HG02943 (cell line): ENCODE measurements around the gene LIPH.
A peak's percentile ranks its signal among the peaks of the same experiment; 100 is the strongest.
"Not testable (repeated sequence)": the region's sequence is repeated elsewhere in the genome, so short reads cannot be mapped to it uniquely, and the experiment has no call there.

Source experiments
- ATAC-seq: cut with Tn5 transposase; IDR thresholded peaks from one replicate; pipeline ENCODE4 v1.9.1; 2021; ENCODE audit warnings: mild to moderate bottlenecking, low read depth, moderate library complexity; ENCODE audit not compliant: unreplicated experiment

The LIPH gene

DNA sequence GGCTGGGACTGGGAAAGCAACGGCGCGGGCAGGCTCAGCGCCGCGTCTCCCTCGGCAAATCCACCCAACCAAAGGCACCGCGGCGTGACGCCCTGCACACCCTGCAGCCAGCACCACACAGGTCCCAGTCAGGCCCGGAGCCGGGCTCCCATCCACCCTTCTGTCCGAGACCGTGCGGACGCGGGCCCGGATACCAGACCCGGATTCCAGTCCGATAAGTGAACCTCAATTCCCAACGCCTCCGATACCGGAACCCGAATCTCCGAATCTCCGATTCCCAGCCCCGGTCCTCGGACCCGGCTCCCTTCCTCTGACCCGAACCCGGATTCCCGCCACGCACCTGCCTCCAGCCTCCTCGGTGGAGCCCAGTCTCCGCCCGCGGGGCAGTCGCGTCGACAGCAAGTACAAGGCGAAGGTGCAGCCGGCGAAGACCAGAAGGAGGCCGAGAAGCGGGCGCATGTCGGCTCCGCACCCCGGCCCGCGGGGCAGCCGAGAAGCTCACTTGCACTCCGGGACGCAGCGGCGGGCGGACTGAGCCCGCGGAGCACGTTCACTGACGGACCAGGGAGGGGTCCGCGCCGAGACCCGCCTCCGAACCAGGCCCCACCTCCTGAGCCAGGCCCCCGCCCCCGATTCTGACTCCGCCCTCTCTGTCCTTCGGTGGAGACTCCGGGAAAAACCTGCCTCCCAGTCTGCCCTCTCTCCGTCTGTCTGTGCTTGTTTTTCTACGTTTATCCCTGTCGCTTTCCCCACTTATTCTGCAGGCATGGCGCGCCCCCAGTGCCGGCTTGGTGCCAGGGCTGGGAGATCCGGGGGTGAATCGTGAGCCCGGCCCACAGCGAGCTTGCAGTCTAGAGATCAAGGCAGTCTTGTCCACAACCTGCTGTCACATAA lies 53.6 kb downstream of the LIPH start, which contains the start of gene TMEM41A:
Gene TMEM41A, minus strand, starts transcription at position 533 of the 894 bp plus-strand sequence. Its CDS starts 74 bp downstream, at position 459.
- ATAC-seq: peak; percentile 95

DNA sequence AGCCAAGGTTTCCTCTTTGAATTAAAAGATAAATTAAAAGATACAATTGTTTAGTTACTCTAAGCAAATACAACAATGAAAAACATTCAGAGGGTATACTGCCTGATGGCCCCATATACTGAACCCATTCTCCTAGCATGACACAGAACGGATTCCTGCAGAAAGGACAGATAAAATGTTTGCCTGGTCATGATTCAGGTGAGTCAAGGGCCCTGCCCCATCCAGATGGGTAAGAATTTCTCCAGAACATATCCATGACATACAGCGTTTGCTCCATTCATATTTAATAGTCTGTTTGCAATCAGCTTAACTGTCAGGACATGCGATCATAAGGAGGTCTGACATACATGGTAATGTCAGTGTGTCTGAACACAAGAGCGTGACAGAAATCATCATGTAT lies 62.1 kb downstream of the LIPH start:
- ATAC-seq: no peak

DNA sequence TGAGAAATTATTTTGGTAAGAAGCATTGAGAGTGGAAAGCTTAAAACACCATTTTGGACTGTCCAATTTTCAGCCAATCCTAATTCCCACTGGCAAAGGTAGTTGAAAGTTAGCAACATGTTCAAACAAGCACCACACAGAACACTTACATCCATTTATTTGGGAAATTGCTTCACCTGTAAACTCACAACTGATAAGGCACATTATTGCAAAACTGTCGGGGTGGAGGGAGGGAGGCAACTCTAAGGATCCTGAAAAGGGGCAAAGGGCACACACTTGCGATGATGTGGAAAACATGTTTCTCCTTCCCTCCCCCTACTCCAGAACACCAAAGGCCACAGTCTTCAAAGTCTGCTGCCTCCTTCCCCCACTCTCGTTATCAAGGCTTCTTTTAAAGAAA lies 62.9 kb downstream of the LIPH start:
- no peak for ATAC-seq

DNA sequence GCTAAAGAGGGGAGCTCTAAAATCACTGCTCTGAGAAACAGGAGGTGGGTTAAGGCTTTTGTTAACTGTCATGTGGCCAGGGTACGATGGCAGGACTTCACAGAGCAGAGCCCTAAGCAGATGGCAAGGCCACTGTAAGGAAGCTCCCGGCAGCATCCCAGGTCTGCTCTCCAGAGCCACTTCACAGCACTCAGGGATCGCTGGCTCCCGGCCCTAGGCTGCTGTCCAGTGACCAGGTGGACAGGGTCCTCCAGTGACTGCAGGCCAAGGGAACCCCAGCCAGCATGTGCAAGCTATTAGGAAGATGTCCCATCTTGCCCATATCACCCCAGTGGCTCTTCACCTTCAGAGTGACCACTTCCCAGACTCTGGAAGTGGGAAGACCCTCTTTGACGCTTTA lies 63.9 kb downstream of the LIPH start:
- ATAC-seq: no peak

DNA sequence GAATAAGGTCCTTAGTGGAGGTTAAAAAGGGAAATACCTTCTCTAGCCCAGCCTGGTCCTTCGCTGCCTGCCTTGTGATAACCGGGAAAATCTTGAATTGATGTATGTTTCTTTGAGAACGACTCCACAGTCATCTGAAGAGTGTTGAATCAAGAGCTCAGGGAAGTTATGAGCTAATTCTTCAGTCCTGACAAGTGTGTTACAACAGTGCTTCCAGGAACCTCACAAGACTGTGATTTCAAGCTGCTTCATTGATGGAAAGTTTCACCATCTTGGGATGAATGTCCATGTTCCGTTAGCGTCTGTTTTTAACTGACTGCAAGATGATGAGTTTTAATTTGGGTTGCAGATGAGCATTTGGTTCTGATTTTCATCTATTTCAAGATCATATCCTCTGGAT lies 66.0 kb downstream of the LIPH start:
- no peak for ATAC-seq

DNA sequence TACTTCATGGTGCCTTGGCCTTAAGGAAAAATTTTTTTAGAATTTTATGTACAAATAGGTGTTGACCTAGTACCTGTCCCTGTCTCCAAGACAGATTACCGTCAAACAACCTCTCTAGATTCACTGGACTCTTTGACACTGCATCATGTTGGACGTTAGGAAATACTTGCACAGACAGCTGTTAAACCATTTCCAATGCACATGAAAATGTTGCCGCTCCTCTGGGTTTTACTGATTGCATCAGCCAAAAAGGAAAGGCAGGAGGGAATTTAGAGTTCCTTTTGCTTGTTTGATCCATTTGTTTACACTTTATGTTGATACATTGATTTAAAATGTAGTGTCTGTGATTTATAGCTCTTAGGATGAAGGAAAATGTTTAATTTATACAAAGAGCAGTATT lies 68.1 kb downstream of the LIPH start:
- ATAC-seq: no peak

DNA sequence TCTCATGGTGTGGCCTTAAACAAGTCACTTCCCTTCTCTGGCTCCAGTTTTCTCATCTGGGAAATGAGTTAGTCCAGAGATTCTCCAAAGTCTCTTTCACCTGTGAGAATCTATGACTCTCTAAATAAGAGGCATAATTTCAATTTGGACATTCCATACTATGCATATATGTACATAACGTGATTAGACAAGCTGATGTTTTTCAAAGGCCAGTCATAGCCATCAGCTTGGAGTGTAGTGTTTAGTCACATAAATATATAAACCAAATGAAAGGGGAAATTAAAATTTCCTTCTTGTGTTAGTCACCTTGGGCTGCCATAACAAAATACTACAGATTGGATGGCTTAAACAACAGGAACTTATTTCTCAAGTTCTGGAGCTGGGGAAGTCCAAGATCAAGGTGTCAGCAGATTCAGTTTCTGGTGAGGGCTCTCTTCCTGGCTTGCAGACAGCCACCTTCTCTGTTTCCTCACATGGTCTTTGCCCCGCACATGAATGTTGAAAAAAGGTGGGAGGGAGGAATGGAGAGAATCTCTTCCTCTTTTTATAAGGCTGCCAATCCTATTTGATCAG lies 72.9 kb downstream of the LIPH start:
- ATAC-seq: no peak

DNA sequence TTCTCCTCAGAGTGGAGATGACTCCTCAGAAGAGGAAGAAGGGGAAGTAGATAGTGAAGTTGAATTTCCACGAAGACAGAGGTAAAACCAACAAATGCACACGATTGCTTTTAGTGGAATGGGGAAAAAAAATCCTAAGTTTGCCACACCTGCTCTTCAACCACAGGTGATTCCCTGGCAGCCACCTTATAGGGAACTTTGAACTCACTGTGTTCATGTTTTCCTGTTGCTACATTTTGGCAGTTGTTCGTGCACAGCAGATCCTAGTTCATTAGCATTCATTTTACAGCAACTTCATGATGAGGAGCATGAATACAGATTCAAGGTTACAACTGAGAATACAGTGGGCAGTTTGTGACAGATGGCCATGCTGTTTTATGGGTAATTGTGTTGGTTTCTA lies 75.1 kb downstream of the LIPH start:
- ATAC-seq: no peak

DNA sequence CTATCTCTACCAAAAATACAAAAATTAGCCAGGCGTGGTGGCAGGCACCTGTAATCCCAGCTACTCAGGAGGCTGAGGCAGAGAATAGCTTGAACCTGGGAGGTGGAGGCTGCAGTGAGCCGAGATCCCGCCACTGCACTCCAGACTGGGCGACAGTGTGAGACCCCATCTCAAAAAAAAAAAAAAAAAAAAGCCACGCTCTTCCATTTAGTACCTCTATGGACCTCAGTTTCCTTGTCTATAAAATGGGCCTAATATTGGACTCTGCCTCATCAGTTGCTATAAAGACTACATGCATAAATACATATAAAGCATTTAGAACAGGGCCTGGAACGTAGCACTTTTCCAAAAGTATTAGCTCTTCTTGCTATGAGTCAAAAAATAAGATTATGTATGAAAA lies 77.5 kb downstream of the LIPH start:
- not testable (repeated sequence) for ATAC-seq

DNA sequence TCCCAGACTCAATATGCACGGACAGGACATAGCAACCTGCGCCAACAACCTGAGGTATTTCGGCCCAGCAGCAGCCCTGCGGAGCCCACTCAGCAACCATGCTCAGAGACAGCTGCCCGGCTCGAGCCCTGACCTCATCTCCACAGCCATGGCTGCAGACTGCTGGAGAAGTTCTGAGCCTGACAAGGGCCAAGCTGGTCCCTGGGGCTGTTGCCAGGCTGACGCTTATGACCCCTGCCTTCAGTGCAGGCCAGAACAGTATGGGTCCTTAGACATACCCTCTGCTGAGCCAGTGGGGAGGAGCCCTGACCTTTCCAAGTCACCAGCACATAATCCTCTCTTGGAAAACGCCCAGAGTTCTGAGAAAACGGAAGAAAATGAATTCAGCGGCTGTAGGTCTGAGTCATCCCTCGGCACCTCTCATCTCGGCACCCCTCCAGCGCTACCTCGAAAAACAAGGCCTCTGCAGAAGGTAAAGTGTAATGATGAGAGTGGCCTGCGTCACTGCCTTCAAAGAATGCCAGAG lies 79.0 kb downstream of the LIPH start:
- no peak for ATAC-seq

DNA sequence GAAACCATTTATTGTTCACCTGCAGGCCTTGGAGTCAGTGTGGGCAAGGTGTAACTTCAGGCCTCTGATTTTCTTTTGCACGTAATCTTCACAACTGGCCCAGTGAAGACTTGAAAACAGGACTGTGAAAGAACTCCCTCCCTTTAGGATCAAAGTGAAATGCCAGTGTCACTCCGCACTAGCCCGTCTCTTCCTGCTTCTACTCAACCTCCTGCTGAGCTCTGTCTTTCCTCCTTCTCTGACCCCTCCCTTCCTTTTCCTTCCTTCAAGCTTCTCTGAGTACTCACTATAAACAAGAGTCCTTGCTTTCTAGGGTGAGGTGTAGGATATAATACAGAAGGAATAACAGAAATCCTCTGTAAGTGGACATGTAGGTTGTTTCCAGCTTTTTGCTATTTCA lies 82.1 kb downstream of the LIPH start:
- ATAC-seq: no peak

DNA sequence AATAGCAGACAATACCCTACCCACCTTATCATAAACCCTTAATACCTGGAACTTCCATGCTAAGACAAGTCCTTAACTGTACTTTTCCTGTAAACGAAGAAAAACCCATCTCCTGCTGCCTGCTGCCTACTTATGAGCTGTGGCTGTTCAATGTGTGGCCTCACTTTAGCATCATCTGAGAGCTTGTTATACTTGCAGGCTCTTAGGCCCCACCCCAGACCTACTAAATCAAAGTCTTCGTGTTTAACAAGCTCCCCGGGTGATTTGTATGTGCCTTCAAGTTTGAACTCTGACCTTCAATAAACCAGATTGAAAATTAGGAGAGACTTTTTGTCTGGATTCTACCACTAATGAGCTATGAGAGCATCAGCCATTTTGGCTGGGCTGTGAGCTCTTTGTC lies 82.8 kb downstream of the LIPH start:
- no peak for ATAC-seq

DNA sequence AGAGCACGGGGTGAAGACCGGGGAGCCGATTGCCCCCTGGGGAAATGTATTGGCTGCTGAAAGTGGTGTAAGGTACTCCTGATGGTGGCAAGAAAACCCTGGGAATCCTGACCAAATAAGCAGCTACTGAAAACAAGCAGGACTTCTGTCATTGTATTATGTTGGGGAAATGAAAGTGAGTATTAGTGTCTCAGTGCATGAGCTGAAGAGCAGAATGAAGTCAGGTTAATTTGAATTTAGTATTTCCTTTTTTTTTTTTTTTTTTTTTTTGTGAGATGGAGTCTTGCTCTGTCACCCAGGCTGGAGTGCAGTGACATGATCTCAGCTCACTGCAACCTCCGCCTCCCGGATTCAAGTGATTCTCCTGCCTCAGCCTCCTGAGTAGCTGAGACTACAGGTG lies 86.3 kb downstream of the LIPH start:
- ATAC-seq: not testable (repeated sequence)

DNA sequence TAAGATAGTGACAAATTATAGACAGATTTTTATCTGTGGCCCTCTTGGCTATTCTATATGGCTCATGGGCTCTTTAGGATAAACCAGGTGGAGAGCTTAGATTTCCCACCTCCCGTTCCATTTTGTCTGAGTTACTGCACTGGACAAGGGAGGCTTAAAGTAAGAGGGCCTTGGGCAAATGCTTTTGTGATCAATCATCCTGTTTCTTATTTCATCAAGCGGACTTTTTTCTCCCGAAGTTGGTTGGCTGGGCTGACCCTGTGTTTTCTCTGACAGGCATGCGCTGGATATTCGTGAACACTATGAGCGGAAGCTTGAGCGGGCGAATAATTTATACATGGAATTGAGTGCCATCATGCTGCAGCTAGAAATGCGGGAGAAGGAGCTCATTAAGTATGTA lies 86.9 kb downstream of the LIPH start:
- no peak for ATAC-seq

DNA sequence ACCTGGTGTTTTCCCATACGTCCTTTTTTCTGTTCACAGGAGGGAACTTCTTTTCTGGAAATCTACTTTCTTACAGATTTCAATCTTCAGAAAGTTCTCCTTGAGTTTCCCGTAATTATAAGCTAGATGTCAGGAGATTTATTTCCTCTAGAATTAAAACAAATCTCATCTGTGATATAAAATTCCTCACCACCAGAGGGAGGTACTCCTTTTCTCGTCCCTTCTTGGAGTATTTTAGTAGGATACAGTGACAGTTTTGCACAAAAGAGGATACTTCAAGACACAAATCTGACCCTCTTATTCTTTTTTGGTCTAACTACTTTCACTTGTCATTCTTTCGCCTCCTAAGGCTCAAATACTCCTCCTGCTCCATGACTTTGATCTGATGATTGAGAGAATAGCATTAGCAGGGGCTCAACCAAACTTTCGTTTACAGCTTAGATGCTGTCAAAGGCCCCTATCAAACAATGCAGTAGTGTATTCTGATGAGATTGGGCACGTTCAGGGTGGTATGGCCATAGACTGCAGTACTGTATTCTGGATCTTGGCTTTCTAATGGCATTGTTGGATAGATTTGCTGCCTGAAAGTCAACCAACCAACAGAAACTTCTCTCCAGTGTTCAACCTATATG lies 91.6 kb downstream of the LIPH start:
- ATAC-seq: no peak

DNA sequence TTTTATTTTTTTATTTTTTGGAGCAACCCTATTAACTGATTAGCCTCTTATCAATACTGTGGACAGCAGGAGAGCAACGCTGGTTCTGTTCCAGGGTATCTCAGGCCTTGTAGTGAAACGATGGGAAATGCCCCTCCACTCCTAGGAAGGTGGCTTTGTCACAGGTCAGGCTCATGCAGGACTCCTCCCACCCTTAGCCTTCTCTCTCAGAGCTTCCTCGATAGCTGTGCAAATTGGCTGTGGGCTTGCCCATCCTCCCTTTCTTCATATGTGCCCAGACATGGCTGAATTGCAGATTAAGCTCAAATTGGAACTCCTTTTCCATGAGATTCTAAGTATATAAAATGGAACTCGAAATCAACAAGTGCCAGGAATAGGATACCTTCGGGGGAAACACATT lies 92.1 kb downstream of the LIPH start:
- ATAC-seq: no peak

DNA sequence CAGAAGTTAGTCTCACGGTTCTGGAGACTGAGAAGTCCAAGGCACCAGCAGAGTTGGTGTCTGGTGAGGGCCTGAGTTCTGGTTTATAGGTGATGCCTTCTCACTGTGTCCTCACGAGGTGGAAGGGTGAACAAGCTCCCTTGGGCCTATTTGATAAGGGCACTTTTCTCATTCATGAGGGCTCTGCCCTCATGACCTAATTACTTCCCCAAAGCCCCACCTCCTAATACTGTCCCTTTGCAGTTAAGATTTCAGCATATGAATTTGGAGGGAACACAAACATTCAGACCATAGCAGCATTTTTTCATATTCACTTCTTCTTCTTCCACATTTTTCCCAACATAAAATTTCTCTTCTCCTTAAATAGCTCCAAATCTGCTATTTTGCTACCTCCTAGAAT lies 95.0 kb downstream of the LIPH start:
- no peak for ATAC-seq
